ENCODE measurements around the gene WDR64.
"Not testable (repeated sequence)": the region's sequence is repeated elsewhere in the genome, so short reads cannot be mapped to it uniquely, and the experiment has no call there.

Gene WDR64

GRCh38 chr1:241701483-241702295 is 49.6 kb downstream of the WDR64 start:
- no peak for DNase-seq (ENCODE audit: low read depth, low spot score)

- no peak for DNase-seq (ENCODE audit: low read depth, low spot score)
Observed at GRCh38 chr1:241702442-241703373, 50.6 kb downstream of the WDR64 start.

GRCh38 chr1:241703739-241704138 is 51.7 kb downstream of the WDR64 start:
- not testable (repeated sequence) for DNase-seq (ENCODE audit: low read depth, low spot score)

GRCh38 chr1:241706257-241706656 is 54.2 kb downstream of the WDR64 start:
- no peak for DNase-seq (ENCODE audit: low read depth, low spot score)

GRCh38 chr1:241706967-241707366 is 54.9 kb downstream of the WDR64 start:
- DNase-seq (ENCODE audit: low read depth, low spot score): no peak

- no peak for DNase-seq (ENCODE audit: low read depth, low spot score)
Observed at GRCh38 chr1:241707442-241707841, 55.4 kb downstream of the WDR64 start.

- no peak for DNase-seq (ENCODE audit: low read depth, low spot score)
Observed at GRCh38 chr1:241711326-241711725, 59.2 kb downstream of the WDR64 start.

GRCh38 chr1:241713316-241713715 is 61.2 kb downstream of the WDR64 start:
- no peak for DNase-seq (ENCODE audit: low read depth, low spot score)

GRCh38 chr1:241714321-241715218 is 62.5 kb downstream of the WDR64 start:
- DNase-seq (ENCODE audit: low read depth, low spot score): no peak

- no peak for DNase-seq (ENCODE audit: low read depth, low spot score)
Observed at GRCh38 chr1:241715435-241715834, 63.4 kb downstream of the WDR64 start.

GRCh38 chr1:241715956-241716355 is 63.9 kb downstream of the WDR64 start:
- DNase-seq (ENCODE audit: low read depth, low spot score): no peak

- no peak for DNase-seq (ENCODE audit: low read depth, low spot score)
Observed at GRCh38 chr1:241716915-241717656, 65.0 kb downstream of the WDR64 start.

- no peak for DNase-seq (ENCODE audit: low read depth, low spot score)
Observed at GRCh38 chr1:241717975-241718374, 65.9 kb downstream of the WDR64 start.

- no peak for DNase-seq (ENCODE audit: low read depth, low spot score)
Observed at GRCh38 chr1:241721011-241721410, 68.9 kb downstream of the WDR64 start.

GRCh38 chr1:241722947-241723346 is 70.9 kb downstream of the WDR64 start:
- no peak for DNase-seq (ENCODE audit: low read depth, low spot score)

GRCh38 chr1:241724741-241725356 is 72.8 kb downstream of the WDR64 start:
- DNase-seq (ENCODE audit: low read depth, low spot score): no peak

- DNase-seq (ENCODE audit: low read depth, low spot score): no peak
Observed at GRCh38 chr1:241730031-241730430, 78.0 kb downstream of the WDR64 start.

GRCh38 chr1:241733899-241734298 is 81.8 kb downstream of the WDR64 start:
- no peak for DNase-seq (ENCODE audit: low read depth, low spot score)

GRCh38 chr1:241734533-241734932 is 82.5 kb downstream of the WDR64 start:
- no peak for DNase-seq (ENCODE audit: low read depth, low spot score)

GRCh38 chr1:241735493-241735926 is 83.4 kb downstream of the WDR64 start:
- not testable (repeated sequence) for DNase-seq (ENCODE audit: low read depth, low spot score)

Measured in ELF-1 (cell line).